HFFc6 (cell line): ENCODE results near the gene TMSB10. TPM values are rescaled to one million over a fixed set of nuclear protein-coding genes. Genes with fewer than 3 reads are reported as not detected.

Experiments used
- DNase-seq: peaks from one replicate; pipeline ENCODE4 v3.0.0-alpha.2; 2018
- H3K27ac Mint-ChIP-seq: 2 replicates; pipeline ENCODE4 v1.8.0; 2020; ENCODE audit warnings: mild to moderate bottlenecking, mixed read lengths
- H3K27me3 Mint-ChIP-seq: 2 replicates; pipeline ENCODE4 v1.8.0; 2021; ENCODE audit warnings: mild to moderate bottlenecking, moderate library complexity, mixed read lengths; ENCODE audit not compliant: insufficient read depth
- H3K36me3 Mint-ChIP-seq: 2 replicates; pipeline ENCODE4 v1.8.0; 2021; ENCODE audit warnings: low read depth, mixed read lengths
- H3K4me1 Mint-ChIP-seq: 2 replicates; pipeline ENCODE4 v1.8.0; 2020; ENCODE audit warnings: low read depth, mixed read lengths
- H3K4me3 Mint-ChIP-seq: 2 replicates; pipeline ENCODE4 v1.8.0; 2020; ENCODE audit warnings: mild to moderate bottlenecking, moderate library complexity, mixed read lengths
- H3K9me3 Mint-ChIP-seq: 2 replicates; pipeline ENCODE4 v1.8.0; 2020; ENCODE audit warnings: mild to moderate bottlenecking, mixed read lengths
- CTCF ChIP-seq: fragments of 200-600 bp; sonication (generic); IDR thresholded peaks from 2 replicates; pipeline ENCODE4 v1.5.0; 2021; ENCODE audit warnings: antibody characterized with exemption, mild to moderate bottlenecking
- total RNA-seq, 6 experiments: library from RNA; stranded (reverse); fragmentation: NEBNext Ultra II Directional; extraction: Animal tissue kit (Norgen Biotek cat#: 25700); gene quantifications; 2 replicates in 1 of 6; 3 replicates in 5 of 6; pipeline ENCODE4 v1.2.3, GENCODE V29; 2021

Gene TMSB10
- total RNA-seq, 6 experiments from 2014 or later = 3,909 to 6,151 (median 5,325) TPM

GRCh38 chr2:84938194-84938879, 32.9 kb downstream of the TMSB10 start:
- peak overlapping the region; percentile 59 for H3K27ac Mint-ChIP-seq
- peak overlapping the region; percentile 17; the same call in 1 of the 2 replicates for H3K4me3 Mint-ChIP-seq
- DNase-seq = no peak
- H3K27me3 Mint-ChIP-seq = no peaks in the 10 kb centered on the region
- H3K4me1 Mint-ChIP-seq = peaks cover 28% of the 10 kb centered on the region
- H3K9me3 Mint-ChIP-seq = no peaks in the 10 kb centered on the region
- H3K36me3 Mint-ChIP-seq = peaks cover 4% of the 10 kb centered on the region; the same call in 1 of the 2 replicates
- TF ChIP-seq CTCF = no peak

- H3K4me3 Mint-ChIP-seq = no peak overlapping the region
- DNase-seq = no peak
- no peaks in the 10 kb centered on the region for H3K9me3 Mint-ChIP-seq
- no peak for TF ChIP-seq CTCF
- H3K27me3 Mint-ChIP-seq = no peaks in the 10 kb centered on the region
- H3K36me3 Mint-ChIP-seq = peaks cover 4% of the 10 kb centered on the region; the same call in 1 of the 2 replicates
- no peak overlapping the region; the same call in 1 of the 2 replicates for H3K27ac Mint-ChIP-seq
- H3K4me1 Mint-ChIP-seq = peaks cover 39% of the 10 kb centered on the region
These were observed 34.1 kb downstream of the TMSB10 start for GRCh38 chr2:84939426-84940087.

- DNase-seq = no peak
- Mint-ChIP-seq H3K9me3 (no peaks in the 10 kb centered on the region), H3K4me1 (peaks cover 44% of the 10 kb centered on the region), H3K4me3 (no peak overlapping the region), H3K27me3 (no peaks in the 10 kb centered on the region), H3K36me3 (peaks cover 9% of the 10 kb centered on the region; the same call in 1 of the 2 replicates), H3K27ac (no peak overlapping the region; the same call in 1 of the 2 replicates)
- TF ChIP-seq CTCF = no peak
These were observed 34.6 kb downstream of the TMSB10 start for GRCh38 chr2:84940088-84940470.

- Mint-ChIP-seq H3K9me3 (no peaks in the 10 kb centered on the region), H3K36me3 (peaks cover 12% of the 10 kb centered on the region; the same call in 1 of the 2 replicates), H3K4me3 (no peak overlapping the region), H3K27me3 (no peaks in the 10 kb centered on the region), H3K27ac (no peak overlapping the region), H3K4me1 (peaks cover 52% of the 10 kb centered on the region)
- TF ChIP-seq CTCF = no peak
- no peak for DNase-seq
These were observed 35.5 kb downstream of the TMSB10 start for GRCh38 chr2:84940831-84941412.

GRCh38 chr2:84942166-84942565, 36.7 kb downstream of the TMSB10 start:
- Mint-ChIP-seq H3K4me1 (peaks cover 64% of the 10 kb centered on the region), H3K36me3 (peaks cover 12% of the 10 kb centered on the region; the same call in 1 of the 2 replicates), H3K27me3 (no peaks in the 10 kb centered on the region), H3K9me3 (no peaks in the 10 kb centered on the region), H3K27ac (no peak overlapping the region), H3K4me3 (no peak overlapping the region)
- DNase-seq = no peak
- TF ChIP-seq CTCF = no peak
